Activated T-helper 1 cell treated with anti-CD3 and anti-CD28 coated beads, Interleukin-12 subunit alpha, Interleukin-12 subunit beta, Interleukin-2, Interleukin-4 antibody, amounts not matched to agents 30 ng/mL and 10 ng/mL and 1 ng/mL, durations not matched to agents 14 hours and 24 hours and 36 hours (primary cell): ENCODE results near the gene MAGEB2. TPM values are rescaled to one million over a fixed set of nuclear protein-coding genes. Genes with fewer than 3 reads are reported as not detected.

Experiments used
- DNase-seq: peaks from one replicate; pipeline ENCODE4 v3.0.0; 2021; ENCODE audit warnings: low spot score
- H3K27ac Mint-ChIP-seq: one replicate; pipeline ENCODE4 v1.8.0; 2021; ENCODE audit warnings: mild to moderate bottlenecking, mixed read lengths
- H3K27me3 Mint-ChIP-seq: one replicate; pipeline ENCODE4 v1.8.0; 2022; ENCODE audit warnings: mild to moderate bottlenecking, moderate library complexity, mixed read lengths; ENCODE audit not compliant: insufficient read depth
- H3K36me3 Mint-ChIP-seq: one replicate; pipeline ENCODE4 v1.8.0; 2021; ENCODE audit warnings: low read depth, mixed read lengths
- H3K4me1 Mint-ChIP-seq: one replicate; pipeline ENCODE4 v1.8.0; 2021; ENCODE audit warnings: low read depth, mixed read lengths
- H3K4me3 Mint-ChIP-seq: one replicate; pipeline ENCODE4 v1.8.0; 2021; ENCODE audit warnings: mild to moderate bottlenecking, moderate library complexity, mixed read lengths
- H3K9me3 Mint-ChIP-seq: one replicate; pipeline ENCODE4 v1.8.0; 2021; ENCODE audit warnings: mixed read lengths
- intact Hi-C: fragments of 100-400 bp; cut with micrococcal nuclease; formaldehyde crosslinking; loops from one replicate; pipeline ENCODE4 v1.15.1; 2024
- total RNA-seq: library from RNA; stranded (reverse); gene quantifications from 2 replicates; pipeline ENCODE4 v1.2.3, GENCODE V29; 2022

MAGEB2 gene
- total RNA-seq, 1 donor from 2014 or later = not detected

DNA sequence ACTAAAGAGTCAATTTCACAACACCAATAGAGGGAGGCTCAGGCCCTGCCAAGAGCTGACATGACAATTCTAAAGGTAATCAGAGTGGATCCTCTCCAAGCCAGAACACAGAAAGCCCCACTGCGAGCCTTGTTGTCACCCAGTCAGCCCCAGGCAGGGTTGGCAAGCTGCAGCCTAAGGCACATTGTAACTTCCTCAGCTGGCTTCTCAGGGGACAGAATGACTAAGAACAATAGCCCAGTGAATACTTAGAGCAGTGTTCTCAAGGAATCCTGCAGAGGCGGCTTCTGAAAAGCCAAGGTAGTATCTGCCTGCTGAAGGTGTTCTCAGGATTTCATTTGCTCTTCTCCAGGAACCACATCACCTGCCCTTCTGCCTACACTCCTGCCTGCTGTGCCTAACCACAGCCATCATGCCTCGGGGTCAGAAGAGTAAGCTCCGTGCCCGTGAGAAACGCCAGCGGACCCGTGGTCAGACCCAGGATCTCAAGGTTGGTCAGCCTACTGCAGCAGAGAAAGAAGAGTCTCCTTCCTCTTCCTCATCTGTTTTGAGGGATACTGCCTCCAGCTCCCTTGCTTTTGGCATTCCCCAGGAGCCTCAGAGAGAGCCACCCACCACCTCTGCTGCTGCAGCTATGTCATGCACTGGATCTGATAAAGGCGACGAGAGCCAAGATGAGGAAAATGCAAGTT is 26.5 kb downstream of the MAGEB2 start, which contains the start of gene MAGEB4:
Gene MAGEB4, plus strand, starts transcription at position 277 of the 692 bp plus-strand sequence. Its CDS starts 136 bp downstream, at position 413.
- Mint-ChIP-seq H3K4me1 (no peaks in the 10 kb centered on the region), H3K27ac (no peak within 1 kb of the TSS), H3K4me3 (no peak within 1 kb of the TSS), H3K9me3 (no peaks in the 10 kb centered on the region), H3K27me3 (no peaks in the 10 kb centered on the region), H3K36me3 (no peaks in the 10 kb centered on the region)
- intact Hi-C loops = no loop called here
- no peak for DNase-seq

DNA sequence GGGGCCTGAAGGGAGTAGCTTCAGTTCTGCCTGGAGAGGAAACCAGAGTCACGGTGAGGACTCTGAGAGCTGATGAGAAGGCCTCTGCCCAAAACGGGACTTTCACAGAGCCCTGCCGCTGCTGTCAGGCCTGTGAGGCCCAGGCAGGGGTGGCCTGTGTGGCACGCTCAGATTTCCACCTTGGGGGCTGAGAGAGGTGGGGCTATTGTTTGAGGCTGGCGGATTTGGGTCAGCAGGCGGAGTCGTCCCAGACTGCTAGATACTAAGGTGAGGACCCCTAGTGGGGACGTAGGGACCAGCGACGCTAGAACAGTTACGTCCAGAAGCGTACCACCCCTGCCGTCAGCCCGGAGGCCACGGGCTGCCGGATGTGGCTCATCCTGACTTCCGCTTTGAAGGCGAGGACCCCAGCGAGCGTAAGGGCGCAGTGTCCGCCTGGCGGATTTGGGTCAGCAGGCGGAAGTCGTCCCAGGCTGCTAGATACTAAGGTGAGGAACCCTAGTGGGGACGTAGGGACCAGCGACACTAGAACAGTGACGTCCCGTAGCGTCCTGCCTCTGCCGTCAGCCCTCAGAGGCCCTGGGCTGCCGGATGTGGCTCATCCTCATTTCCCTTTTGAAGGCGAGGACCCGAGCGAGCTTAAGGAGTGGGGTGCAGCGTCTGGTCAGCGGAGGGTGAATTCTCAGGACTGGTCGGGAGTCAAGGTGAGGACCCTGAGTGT is 31.6 kb downstream of the MAGEB2 start, which contains the start of gene MAGEB1:
Gene MAGEB1, plus strand, starts transcription at position 378 of the 721 bp plus-strand sequence. CDS start 3,348 bp downstream, outside the sequence.
- no peak within 1 kb of the TSS for H3K27ac Mint-ChIP-seq
- intact Hi-C loops = no loop called here
- no peak within 1 kb of the TSS for H3K4me3 Mint-ChIP-seq
- H3K27me3 Mint-ChIP-seq = no peaks in the 10 kb centered on the region
- no peak for DNase-seq
- no peaks in the 10 kb centered on the region for H3K4me1 Mint-ChIP-seq
- H3K36me3 Mint-ChIP-seq = no peaks in the 10 kb centered on the region
- no peaks in the 10 kb centered on the region for H3K9me3 Mint-ChIP-seq

GRCh38 chrX:30248854-30249253 is 33.5 kb downstream of the MAGEB2 start:
- no peaks in the 10 kb centered on the region for H3K27me3 Mint-ChIP-seq
- DNase-seq = no peak
- H3K9me3 Mint-ChIP-seq = no peaks in the 10 kb centered on the region
- H3K27ac Mint-ChIP-seq = no peak overlapping the region
- no peaks in the 10 kb centered on the region for H3K36me3 Mint-ChIP-seq
- intact Hi-C loops = no loop called here
- no peaks in the 10 kb centered on the region for H3K4me1 Mint-ChIP-seq
- H3K4me3 Mint-ChIP-seq = no peak overlapping the region

DNA sequence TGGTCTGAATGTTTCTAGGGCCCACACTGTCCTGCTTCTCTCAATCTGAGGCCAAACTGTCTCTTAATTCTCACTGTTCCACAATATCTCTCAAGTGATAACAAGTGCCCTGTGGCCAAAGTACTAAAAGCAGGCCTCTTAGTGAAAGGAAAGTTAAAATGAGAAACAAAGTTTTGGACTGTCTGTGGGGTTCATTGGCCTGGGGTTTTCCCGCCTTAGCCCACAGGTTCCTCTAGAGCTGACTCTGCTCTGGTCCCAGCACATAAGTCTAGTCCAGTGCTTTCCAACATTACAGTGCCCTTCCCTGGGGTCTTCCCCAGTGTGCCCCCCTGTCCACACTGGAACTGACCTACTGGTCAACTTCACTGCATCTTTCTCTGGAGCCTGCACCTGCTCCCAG is 37.9 kb downstream of the MAGEB2 start:
- Mint-ChIP-seq H3K9me3 (no peaks in the 10 kb centered on the region), H3K27me3 (no peaks in the 10 kb centered on the region), H3K4me1 (no peaks in the 10 kb centered on the region), H3K4me3 (no peak overlapping the region), H3K27ac (no peak overlapping the region), H3K36me3 (no peaks in the 10 kb centered on the region)
- intact Hi-C loops = no loop called here
- DNase-seq = no peak

DNA sequence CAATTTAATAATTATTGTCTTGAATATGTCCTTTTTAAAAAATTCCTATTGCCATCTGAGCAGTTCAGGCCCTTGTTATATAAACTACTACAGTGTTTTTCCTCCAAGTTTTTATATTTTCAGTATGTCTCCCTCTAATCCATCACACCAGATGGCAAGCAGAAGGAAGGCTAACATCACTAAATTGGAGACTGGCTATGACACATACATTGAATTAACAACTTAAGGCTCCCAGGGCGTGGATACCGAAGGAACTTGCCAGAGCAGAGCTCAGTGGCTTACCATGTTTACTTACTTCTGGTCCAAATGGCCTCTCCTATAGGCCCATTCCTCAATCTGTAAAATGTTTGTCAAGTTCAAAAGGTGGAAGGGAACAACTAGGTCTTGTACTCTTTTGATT is 44.6 kb downstream of the MAGEB2 start:
- intact Hi-C loops = no loop called here
- no peaks in the 10 kb centered on the region for H3K9me3 Mint-ChIP-seq

DNA sequence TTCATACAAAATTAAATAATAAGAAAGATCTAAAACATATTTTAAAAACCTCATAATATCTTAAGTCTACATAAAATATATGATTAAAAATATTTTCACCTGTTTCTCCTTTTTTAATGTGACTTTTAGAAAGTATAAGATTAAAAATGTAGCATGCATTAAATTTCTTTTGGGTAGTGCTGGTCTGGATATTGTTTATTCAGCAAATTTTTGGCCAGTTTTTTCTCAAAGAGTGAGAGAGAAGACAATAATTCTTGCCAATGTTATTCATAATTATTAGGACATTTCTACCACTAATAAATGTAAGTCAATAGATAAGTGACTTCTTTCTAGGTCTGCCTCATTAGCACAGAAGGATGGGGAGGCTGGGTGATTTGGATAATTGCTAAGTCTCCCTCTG is 45.6 kb downstream of the MAGEB2 start:
- Mint-ChIP-seq H3K9me3 (no peaks in the 10 kb centered on the region), H3K27me3 (peaks cover 1% of the 10 kb centered on the region), H3K4me1 (no peaks in the 10 kb centered on the region), H3K4me3 (no peak overlapping the region), H3K27ac (no peak overlapping the region), H3K36me3 (no peaks in the 10 kb centered on the region)
- intact Hi-C loops = no loop called here
- no peak for DNase-seq

More for the DNA sequence above, 44.6 kb downstream of the MAGEB2 start:
- no peaks in the 10 kb centered on the region for H3K36me3 Mint-ChIP-seq
- DNase-seq = no peak
- H3K27ac Mint-ChIP-seq = no peak overlapping the region
- H3K4me3 Mint-ChIP-seq = no peak overlapping the region
- no peaks in the 10 kb centered on the region for H3K4me1 Mint-ChIP-seq
- H3K27me3 Mint-ChIP-seq = no peaks in the 10 kb centered on the region

DNA sequence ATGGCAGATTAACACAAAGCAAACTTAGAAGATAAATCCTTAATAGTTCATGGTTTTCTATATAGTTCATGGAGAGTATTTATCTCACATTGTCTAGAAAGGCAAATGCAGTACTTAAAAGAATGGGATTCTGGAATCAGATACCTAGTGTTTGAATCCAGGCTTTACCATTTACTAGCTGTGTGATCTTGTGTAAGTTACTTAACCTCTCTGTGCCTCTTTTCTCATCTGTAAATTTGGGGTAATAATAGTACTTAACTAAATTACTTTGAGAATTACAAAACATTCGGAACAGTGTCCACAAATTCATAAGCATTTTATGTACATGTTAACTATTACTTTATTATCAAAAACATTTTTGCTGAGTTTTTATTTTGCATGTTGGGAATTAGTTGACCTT is 47.4 kb downstream of the MAGEB2 start:
- no peak overlapping the region for H3K4me3 Mint-ChIP-seq
- H3K9me3 Mint-ChIP-seq = no peaks in the 10 kb centered on the region
- no peak for DNase-seq
- H3K27ac Mint-ChIP-seq = no peak overlapping the region
- peaks cover 3% of the 10 kb centered on the region for H3K27me3 Mint-ChIP-seq
- no peaks in the 10 kb centered on the region for H3K36me3 Mint-ChIP-seq
- H3K4me1 Mint-ChIP-seq = no peaks in the 10 kb centered on the region
- intact Hi-C loops = no loop called here

Other genes starting within 250 kb of the MAGEB2 start
- not detected in 2 replicates for gene MAGEB3, start 15.1 kb downstream of the MAGEB2 start, total RNA-seq
- gene MAGEB4, start 26.4 kb downstream of the MAGEB2 start, total RNA-seq = not detected in 2 replicates
- gene MAGEB1, start 31.6 kb downstream of the MAGEB2 start, total RNA-seq = not detected in 2 replicates
- not detected in 2 replicates for gene NR0B1, start 93.8 kb downstream of the MAGEB2 start, total RNA-seq